ENCODE measurements around the gene CACNA2D2. TPM values are rescaled to one million over a fixed set of nuclear protein-coding genes. Genes with fewer than 3 reads are reported as not detected.

The CACNA2D2 gene
- total and polyA plus RNA-seq, 2 of the 4 experiments (the other 2 are of a cell fraction), result 0.15 TPM; not detected in 1

GRCh38 chr3:50356553-50356952 is 146.9 kb downstream of the CACNA2D2 start:
- H2AFZ ChIP-seq (replicated peaks; ENCODE audit: low read length, poor library complexity), result no peak overlapping the region
- no peak overlapping the region for H4K8ac ChIP-seq (ENCODE audit: low read depth in 2 of 2, low read length in 2 of 2)
- H3K18ac ChIP-seq (ENCODE audit: low read depth, low read length), result no peak overlapping the region
- H3K4ac ChIP-seq (ENCODE audit: low read depth, low read length), result no peak overlapping the region
- H3K4me3 ChIP-seq (ENCODE audit: insufficient read depth, low read depth, low read length), result no peak overlapping the region; the same call in 1 of the 2 replicates
- in situ Hi-C loops (cut with MboI; ENCODE audit: low sequenced_read_pairs) (no loop called here), dilution Hi-C loops (cut with HindIII; ENCODE audit: low sequenced_read_pairs, unreplicated experiment) (no loop called here), intact Hi-C loops (cut with micrococcal nuclease) (no loop called here)
- 0 out of 2 replicates have a peak overlapping the region, but pooled peaks have one; percentile 19 for H3K14ac ChIP-seq (replicated peaks; ENCODE audit: low read depth, low read length)
- H3K27ac ChIP-seq (ENCODE audit: insufficient read depth, low read length), result no peak overlapping the region
- TF ChIP-seq ELK1 (IDR thresholded peaks at IDR 0.05; ENCODE audit: borderline replicate concordance, low read depth, low read length) (no peak), BHLHE40 (IDR thresholded peaks at IDR 0.05; ENCODE audit: low read depth, low read length) (no peak), MAZ (IDR thresholded peaks at IDR 0.05; ENCODE audit: borderline replicate concordance, low read depth, low read length) (no peak), FOS (IDR thresholded peaks at IDR 0.05; ENCODE audit: low read depth, low read length) (no peak), CHD1 (IDR thresholded peaks at IDR 0.05; ENCODE audit: low read depth, low read length) (no peak), MAFK (IDR thresholded peaks at IDR 0.05; ENCODE audit: low read depth, low read length) (no peak), SMC3 (IDR thresholded peaks at IDR 0.05; ENCODE audit: low read depth, low read length) (no peak), MXI1 (IDR thresholded peaks at IDR 0.05; ENCODE audit: borderline replicate concordance, low read depth, low read length) (no peak), RAD21 (IDR thresholded peaks at IDR 0.05; ENCODE audit: low read length) (no peak), CEBPB (IDR thresholded peaks at IDR 0.05; ENCODE audit: low read depth, low read length) (no peak), USF2 (IDR thresholded peaks at IDR 0.05; ENCODE audit: low read depth, low read length) (no peak), RFX5 (IDR thresholded peaks at IDR 0.05; ENCODE audit: low read depth, low read length) (no peak), POLR2A (IDR thresholded peaks at IDR 0.05; ENCODE audit: low read depth, low read length) (no peak), CTCF (conservative IDR thresholded peaks at IDR 0.05; ENCODE audit: low read depth, low read length) (no peak), RCOR1 (IDR thresholded peaks at IDR 0.05; ENCODE audit: insufficient replicate concordance, low read length) (no peak), NFE2L2 (IDR thresholded peaks at IDR 0.05; ENCODE audit: low read depth, low read length) (no peak)
- ChIA-PET POLR2A (ENCODE audit: unreplicated experiment) (interaction anchor here (1.0 kb wide), 1 partner anchor 212 kb away, joined by 3 read pairs; the partner anchor contains the start of gene HEMK1), CTCF (interaction anchor here (0.5 kb wide), 1 partner anchor 186 kb away, joined by 3 read pairs; no protein-coding TSS in a partner anchor)
- no peak overlapping the region for H4K91ac ChIP-seq (ENCODE audit: insufficient read depth, low read depth, low read length)
- DNase-seq, result no peak
- peak overlapping the region; percentile 8 for H2AK9ac ChIP-seq (replicated peaks; ENCODE audit: low read depth, low read length, poor library complexity)
- no peak overlapping the region for H2BK5ac ChIP-seq (ENCODE audit: low read depth, low read length, poor library complexity, severe bottlenecking)
- no peak overlapping the region for H2BK15ac ChIP-seq (ENCODE audit: low read depth, low read length)
- H4K20me1 ChIP-seq (ENCODE audit: insufficient read depth, low read length), result peaks cover 53% of the 10 kb centered on the region
- H2BK20ac ChIP-seq (ENCODE audit: low read depth, low read length), result no peak overlapping the region
- 88% methylated on average over 1 of the region's 5 CpGs; no CpG with 5 or more reads in 1 of the 2 experiments for WGBS, 2 experiments (ENCODE audit: extremely low coverage in 2 of 2, insufficient read length in 1 of 2)
- peak overlapping the region; percentile 3; the same call in 1 of the 2 replicates for H3K23ac ChIP-seq (ENCODE audit: low read depth, low read length)
- H3K56ac ChIP-seq (ENCODE audit: extremely low read depth, insufficient read depth, low read length), result no peak overlapping the region
- no TSS peak for BruUV-seq (replicated peaks)
- H3K36me3 ChIP-seq (ENCODE audit: control insufficient read depth, insufficient read depth, low read length), result peaks cover 44% of the 10 kb centered on the region
- no peak overlapping the region for H2AK5ac ChIP-seq (ENCODE audit: low read depth, low read length)
- no peak for ATAC-seq (ENCODE audit: low read depth)
- H2BK120ac ChIP-seq (ENCODE audit: low read depth, low read length), result no peak overlapping the region
- H3K9me1 ChIP-seq (ENCODE audit: insufficient read depth, low read length), result peaks cover 17% of the 10 kb centered on the region
- peaks cover 4 to 66% of the 10 kb centered on the region in 2 experiments for H3K79me1 ChIP-seq (ENCODE audit: low read depth in 1 of 2, low read length in 2 of 2)
- H3K27me3 ChIP-seq (ENCODE audit: control insufficient read depth, insufficient read depth, low read length), result no peaks in the 10 kb centered on the region
- no peak overlapping the region for H4K5ac ChIP-seq (ENCODE audit: low read depth, low read length)
- no peak overlapping the region for H3K9ac ChIP-seq (ENCODE audit: low read depth, low read length)
- H3K4me1 ChIP-seq (ENCODE audit: control insufficient read depth, insufficient read depth, low read length), result peaks cover 29% of the 10 kb centered on the region
- no peaks in the 10 kb centered on the region for H3K9me3 ChIP-seq (ENCODE audit: control insufficient read depth, insufficient read depth, low read length)
- peak overlapping the region; percentile 94 for H3K4me2 ChIP-seq (ENCODE audit: low read depth, low read length)
